ENCODE results near the gene CCR8. TPM values are rescaled to one million over a fixed set of nuclear protein-coding genes. Genes with fewer than 3 reads are reported as not detected.
A peak's percentile ranks its signal among the peaks of the same experiment; 100 is the strongest.

The CCR8 gene, protein sequence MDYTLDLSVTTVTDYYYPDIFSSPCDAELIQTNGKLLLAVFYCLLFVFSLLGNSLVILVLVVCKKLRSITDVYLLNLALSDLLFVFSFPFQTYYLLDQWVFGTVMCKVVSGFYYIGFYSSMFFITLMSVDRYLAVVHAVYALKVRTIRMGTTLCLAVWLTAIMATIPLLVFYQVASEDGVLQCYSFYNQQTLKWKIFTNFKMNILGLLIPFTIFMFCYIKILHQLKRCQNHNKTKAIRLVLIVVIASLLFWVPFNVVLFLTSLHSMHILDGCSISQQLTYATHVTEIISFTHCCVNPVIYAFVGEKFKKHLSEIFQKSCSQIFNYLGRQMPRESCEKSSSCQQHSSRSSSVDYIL
- not detected in 2 replicates for total RNA-seq (ENCODE audit: low replicate concordance)

DNA sequence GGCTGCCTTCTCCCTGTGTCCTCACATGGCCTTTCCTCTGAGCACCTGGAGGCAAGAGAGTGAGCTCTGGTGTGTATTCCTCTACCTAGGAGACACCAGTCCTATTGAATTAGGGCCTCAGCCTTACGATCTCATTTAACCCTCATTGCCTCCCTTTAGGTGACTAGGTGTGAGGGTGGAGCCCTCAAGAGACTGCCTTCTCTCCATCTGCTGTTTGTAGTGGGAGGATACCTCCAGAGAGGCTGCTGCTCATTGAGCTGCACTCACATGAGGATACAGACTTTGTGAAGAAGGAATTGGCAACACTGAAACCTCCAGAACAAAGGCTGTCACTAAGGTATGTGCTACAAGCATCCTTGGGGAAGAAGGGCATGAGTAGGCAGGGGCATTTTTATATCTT lies at the start of gene CCR8:
Gene CCR8, plus strand, starts transcription at position 217 of the 400 bp plus-strand sequence. CDS start 2,623 bp downstream, outside the sequence.
- H3K4me3 ChIP-seq (ENCODE audit: low read depth, low read length), result no peak within 1 kb of the TSS
- TF ChIP-seq, protein P1, sequence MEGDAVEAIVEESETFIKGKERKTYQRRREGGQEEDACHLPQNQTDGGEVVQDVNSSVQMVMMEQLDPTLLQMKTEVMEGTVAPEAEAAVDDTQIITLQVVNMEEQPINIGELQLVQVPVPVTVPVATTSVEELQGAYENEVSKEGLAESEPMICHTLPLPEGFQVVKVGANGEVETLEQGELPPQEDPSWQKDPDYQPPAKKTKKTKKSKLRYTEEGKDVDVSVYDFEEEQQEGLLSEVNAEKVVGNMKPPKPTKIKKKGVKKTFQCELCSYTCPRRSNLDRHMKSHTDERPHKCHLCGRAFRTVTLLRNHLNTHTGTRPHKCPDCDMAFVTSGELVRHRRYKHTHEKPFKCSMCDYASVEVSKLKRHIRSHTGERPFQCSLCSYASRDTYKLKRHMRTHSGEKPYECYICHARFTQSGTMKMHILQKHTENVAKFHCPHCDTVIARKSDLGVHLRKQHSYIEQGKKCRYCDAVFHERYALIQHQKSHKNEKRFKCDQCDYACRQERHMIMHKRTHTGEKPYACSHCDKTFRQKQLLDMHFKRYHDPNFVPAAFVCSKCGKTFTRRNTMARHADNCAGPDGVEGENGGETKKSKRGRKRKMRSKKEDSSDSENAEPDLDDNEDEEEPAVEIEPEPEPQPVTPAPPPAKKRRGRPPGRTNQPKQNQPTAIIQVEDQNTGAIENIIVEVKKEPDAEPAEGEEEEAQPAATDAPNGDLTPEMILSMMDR (IDR thresholded peaks at IDR 0.05; ENCODE audit: insufficient read depth, low read length), result no peak
- DNase-seq (ENCODE audit: low read depth), result no peak

DNA sequence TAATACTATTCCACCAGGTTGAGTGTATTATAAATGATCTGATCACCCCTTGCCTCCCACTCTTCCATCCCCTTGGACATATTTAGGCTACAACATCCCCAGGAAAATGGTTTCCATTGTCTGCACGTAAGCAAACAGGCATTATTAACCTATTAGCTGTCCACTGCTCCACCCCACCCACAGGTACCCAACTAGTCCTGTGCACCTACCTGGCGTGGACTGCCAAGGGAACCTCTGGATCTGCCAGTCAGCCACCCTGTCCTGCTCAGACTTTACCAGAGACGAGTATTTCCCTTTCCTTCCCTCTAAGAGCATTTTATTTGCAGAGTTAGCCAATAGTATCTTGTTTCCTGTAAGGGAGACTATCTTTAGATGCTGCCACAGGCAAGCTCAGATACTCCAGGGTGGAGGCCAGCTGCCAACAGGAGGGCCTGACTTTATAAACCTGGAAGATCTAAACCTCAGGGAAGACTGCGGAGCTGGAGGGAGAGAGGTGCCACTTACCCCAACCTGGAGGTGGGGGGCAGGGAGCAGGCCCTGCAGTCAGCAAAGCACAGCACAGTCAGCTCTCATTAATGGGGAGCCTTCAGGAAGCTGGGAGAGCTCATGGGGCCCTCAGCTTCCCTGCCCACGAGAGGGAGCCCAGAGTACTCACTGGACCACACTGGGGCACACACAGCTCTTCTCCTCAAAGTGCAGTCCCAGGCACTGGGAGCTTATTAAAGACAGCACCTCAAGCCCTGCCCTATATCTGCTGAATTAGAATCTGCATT lies 49.6 kb upstream of the CCR8 start, which contains the start of gene CX3CR1:
Gene CX3CR1, minus strand, starts transcription at position 292 of the 773 bp plus-strand sequence. CDS start 13,527 bp downstream, outside the sequence.
- TF ChIP-seq, protein P1 (IDR thresholded peaks at IDR 0.05; ENCODE audit: insufficient read depth, low read length), result no peak
- H3K4me3 ChIP-seq (ENCODE audit: low read depth, low read length), result no peak within 1 kb of the TSS
- DNase-seq (ENCODE audit: low read depth), result no peak

DNA sequence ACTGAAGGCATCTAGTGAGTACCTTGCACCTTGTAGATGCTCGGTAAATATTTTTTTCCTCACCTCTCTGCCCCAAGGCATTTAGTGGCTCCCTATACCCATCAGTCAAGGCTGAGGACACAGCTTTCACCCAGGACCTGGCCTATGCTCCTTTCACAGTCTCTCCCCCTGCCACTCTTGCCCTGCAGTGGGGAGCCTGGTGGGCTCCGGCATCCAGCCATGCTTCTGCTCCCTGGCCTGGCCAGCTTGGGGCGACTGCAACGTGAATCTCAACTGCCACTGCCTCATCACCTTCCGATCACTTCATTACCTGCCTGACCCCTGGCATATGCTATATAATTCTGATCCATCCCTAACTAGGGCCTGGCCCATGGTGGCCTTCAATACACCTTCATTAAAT lies 48.9 kb upstream of the CCR8 start:
- TF ChIP-seq, protein P1 (IDR thresholded peaks at IDR 0.05; ENCODE audit: insufficient read depth, low read length), result no peak
- no peak overlapping the region for H3K4me3 ChIP-seq (ENCODE audit: low read depth, low read length)

DNA sequence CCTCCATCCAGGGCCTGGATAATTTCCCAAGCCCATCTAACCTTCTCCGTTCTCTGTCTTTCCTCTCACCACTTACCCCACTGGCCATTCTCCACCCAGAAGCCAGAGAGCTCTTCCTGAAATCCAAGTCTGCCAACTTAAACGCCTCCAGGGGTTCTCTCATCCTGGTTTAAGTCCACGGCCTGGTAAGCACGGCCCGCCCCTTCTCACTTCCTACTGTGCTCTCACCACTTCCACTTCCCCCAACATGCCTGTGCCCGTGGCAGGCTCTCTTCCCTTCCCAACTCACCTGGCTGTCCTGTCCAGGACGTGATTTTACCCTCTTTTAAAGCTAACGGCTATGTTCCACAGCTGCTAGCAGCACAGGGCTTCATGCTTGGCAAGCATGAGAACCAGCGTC lies 48.0 kb upstream of the CCR8 start:
- H3K4me3 ChIP-seq (ENCODE audit: low read depth, low read length), result no peak overlapping the region
- TF ChIP-seq, protein P1 (IDR thresholded peaks at IDR 0.05; ENCODE audit: insufficient read depth, low read length), result no peak
- no peak for DNase-seq (ENCODE audit: low read depth)

More for the DNA sequence above, 48.9 kb upstream of the CCR8 start:
- DNase-seq (ENCODE audit: low read depth), result no peak

DNA sequence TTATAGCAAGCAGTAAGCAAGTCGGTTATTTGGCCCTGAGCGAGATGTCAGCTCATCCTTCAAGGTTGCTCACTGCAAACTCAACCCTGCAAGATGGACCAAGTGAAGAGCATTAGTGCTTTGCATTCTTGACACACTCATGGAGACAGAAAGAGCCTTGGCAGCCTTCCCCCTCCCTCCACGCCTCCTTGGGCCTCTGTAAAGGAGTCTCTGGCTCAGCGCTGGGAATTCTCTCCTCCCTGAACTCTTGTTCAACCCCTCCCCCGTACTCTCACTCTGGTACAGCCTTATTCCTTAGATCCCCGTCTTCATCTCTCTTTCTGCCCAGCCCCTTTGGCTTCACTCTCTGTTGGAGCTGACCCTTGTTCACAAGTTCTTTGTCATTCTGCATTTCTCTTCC lies 47.5 kb upstream of the CCR8 start:
- no peak for DNase-seq (ENCODE audit: low read depth)
- TF ChIP-seq, protein P1 (IDR thresholded peaks at IDR 0.05; ENCODE audit: insufficient read depth, low read length), result no peak
- no peak overlapping the region for H3K4me3 ChIP-seq (ENCODE audit: low read depth, low read length)

DNA sequence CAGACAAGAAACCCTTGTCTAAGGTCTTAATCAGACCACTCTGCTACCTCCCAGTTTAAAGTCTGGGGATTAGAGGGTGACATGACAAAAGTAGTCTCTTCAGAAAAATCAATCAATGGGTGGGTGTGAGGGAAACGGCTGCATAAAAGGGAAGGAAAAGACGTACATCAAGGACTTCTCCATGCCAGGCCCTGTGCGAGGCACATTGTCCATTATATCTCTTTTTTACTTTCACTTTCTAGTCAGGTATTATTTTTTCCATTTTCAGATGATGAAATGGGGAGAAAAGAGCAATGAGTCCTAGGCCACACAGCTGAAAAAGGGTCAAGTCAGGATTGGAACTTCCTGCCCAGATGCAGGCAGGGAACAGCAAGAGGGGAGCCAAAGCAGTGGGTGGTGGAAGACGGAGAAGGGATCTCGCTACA lies 45.0 kb upstream of the CCR8 start:
- no peak overlapping the region for H3K4me3 ChIP-seq (ENCODE audit: low read depth, low read length)
- TF ChIP-seq, protein P1 (IDR thresholded peaks at IDR 0.05; ENCODE audit: insufficient read depth, low read length), result no peak
- peak; percentile 18 for DNase-seq (ENCODE audit: low read depth)
